Measurements from ENCODE around the gene NOVA2.

GRCh38 chr19:46017095-46017429 is 43.4 kb upstream of the NOVA2 start:
- TF ChIP-seq POLR2AphosphoS5 (IDR thresholded peaks at IDR 0.05) (no peak), POLR2A (IDR thresholded peaks at IDR 0.05) (no peak)
